ENCODE data around the gene ACVR1C.

DNA sequence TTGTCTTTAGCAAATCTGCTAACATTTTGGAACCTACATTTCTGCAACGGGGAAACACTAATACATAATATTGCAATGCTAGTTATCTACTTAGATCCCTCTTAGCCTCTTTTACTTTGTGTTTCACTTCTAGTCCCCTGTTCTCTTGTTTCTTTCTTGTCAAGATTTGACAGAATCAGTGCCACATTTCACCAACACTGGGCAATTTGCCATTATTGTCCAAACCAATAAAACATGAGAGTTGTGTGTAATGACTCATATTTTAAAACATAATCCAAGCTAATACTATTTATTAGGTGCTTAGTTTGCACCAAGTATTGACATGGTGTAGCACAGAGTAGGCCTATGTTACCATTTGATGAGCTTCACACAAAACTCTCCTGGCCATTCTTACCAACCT is 33.7 kb upstream of the ACVR1C start:
- TF ChIP-seq ZNF263 (CRISPR knock-in tag; IDR thresholded peaks at IDR 0.05; ENCODE audit: low read depth) (no peak), ETV6 (CRISPR knock-in tag; IDR thresholded peaks at IDR 0.05) (no peak), NFYB (CRISPR knock-in tag; conservative IDR thresholded peaks at IDR 0.05; ENCODE audit: low read depth) (no peak), ZNF138 (CRISPR knock-in tag; conservative IDR thresholded peaks at IDR 0.05) (no peak), FOXJ3 (CRISPR knock-in tag; IDR thresholded peaks at IDR 0.05; ENCODE audit: borderline replicate concordance) (no peak), ZNF416 (CRISPR knock-in tag; IDR thresholded peaks at IDR 0.05) (no peak)
- TF ChIP-seq, protein P1, sequence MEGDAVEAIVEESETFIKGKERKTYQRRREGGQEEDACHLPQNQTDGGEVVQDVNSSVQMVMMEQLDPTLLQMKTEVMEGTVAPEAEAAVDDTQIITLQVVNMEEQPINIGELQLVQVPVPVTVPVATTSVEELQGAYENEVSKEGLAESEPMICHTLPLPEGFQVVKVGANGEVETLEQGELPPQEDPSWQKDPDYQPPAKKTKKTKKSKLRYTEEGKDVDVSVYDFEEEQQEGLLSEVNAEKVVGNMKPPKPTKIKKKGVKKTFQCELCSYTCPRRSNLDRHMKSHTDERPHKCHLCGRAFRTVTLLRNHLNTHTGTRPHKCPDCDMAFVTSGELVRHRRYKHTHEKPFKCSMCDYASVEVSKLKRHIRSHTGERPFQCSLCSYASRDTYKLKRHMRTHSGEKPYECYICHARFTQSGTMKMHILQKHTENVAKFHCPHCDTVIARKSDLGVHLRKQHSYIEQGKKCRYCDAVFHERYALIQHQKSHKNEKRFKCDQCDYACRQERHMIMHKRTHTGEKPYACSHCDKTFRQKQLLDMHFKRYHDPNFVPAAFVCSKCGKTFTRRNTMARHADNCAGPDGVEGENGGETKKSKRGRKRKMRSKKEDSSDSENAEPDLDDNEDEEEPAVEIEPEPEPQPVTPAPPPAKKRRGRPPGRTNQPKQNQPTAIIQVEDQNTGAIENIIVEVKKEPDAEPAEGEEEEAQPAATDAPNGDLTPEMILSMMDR (IDR thresholded peaks at IDR 0.05): no peak
- TF ChIP-seq, protein P2, sequence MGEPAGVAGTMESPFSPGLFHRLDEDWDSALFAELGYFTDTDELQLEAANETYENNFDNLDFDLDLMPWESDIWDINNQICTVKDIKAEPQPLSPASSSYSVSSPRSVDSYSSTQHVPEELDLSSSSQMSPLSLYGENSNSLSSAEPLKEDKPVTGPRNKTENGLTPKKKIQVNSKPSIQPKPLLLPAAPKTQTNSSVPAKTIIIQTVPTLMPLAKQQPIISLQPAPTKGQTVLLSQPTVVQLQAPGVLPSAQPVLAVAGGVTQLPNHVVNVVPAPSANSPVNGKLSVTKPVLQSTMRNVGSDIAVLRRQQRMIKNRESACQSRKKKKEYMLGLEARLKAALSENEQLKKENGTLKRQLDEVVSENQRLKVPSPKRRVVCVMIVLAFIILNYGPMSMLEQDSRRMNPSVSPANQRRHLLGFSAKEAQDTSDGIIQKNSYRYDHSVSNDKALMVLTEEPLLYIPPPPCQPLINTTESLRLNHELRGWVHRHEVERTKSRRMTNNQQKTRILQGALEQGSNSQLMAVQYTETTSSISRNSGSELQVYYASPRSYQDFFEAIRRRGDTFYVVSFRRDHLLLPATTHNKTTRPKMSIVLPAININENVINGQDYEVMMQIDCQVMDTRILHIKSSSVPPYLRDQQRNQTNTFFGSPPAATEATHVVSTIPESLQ (CRISPR knock-in tag; IDR thresholded peaks at IDR 0.05): no peak
- TF ChIP-seq, protein P3, sequence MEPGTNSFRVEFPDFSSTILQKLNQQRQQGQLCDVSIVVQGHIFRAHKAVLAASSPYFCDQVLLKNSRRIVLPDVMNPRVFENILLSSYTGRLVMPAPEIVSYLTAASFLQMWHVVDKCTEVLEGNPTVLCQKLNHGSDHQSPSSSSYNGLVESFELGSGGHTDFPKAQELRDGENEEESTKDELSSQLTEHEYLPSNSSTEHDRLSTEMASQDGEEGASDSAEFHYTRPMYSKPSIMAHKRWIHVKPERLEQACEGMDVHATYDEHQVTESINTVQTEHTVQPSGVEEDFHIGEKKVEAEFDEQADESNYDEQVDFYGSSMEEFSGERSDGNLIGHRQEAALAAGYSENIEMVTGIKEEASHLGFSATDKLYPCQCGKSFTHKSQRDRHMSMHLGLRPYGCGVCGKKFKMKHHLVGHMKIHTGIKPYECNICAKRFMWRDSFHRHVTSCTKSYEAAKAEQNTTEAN (CRISPR knock-in tag; IDR thresholded peaks at IDR 0.05): no peak
